ENCODE results near the gene KCNH8.

GRCh38 chr3:19427422-19428149 lies 279.3 kb downstream of the KCNH8 start:
- TF ChIP-seq JUND (IDR thresholded peaks at IDR 0.05) (no peak), CEBPB (IDR thresholded peaks at IDR 0.05; ENCODE audit: low read depth) (no peak), SIN3A (IDR thresholded peaks at IDR 0.05; ENCODE audit: low read depth) (no peak), CBX3 (IDR thresholded peaks at IDR 0.05; ENCODE audit: low read depth) (no peak), POLR2A (IDR thresholded peaks at IDR 0.05; ENCODE audit: borderline replicate concordance, extremely low read depth, insufficient read depth, insufficient read length) (no peak), EGR1 (IDR thresholded peaks at IDR 0.05; ENCODE audit: low read depth) (no peak), SRF (IDR thresholded peaks at IDR 0.05; ENCODE audit: low read depth) (no peak), POLR2AphosphoS5 (IDR thresholded peaks at IDR 0.05; ENCODE audit: low read depth, low read length) (no peak), EZH2 (IDR thresholded peaks at IDR 0.05) (no peak), SP1 (IDR thresholded peaks at IDR 0.05; ENCODE audit: low read depth) (no peak), ZFX (IDR thresholded peaks at IDR 0.05) (no peak)
- TF ChIP-seq, protein P1, sequence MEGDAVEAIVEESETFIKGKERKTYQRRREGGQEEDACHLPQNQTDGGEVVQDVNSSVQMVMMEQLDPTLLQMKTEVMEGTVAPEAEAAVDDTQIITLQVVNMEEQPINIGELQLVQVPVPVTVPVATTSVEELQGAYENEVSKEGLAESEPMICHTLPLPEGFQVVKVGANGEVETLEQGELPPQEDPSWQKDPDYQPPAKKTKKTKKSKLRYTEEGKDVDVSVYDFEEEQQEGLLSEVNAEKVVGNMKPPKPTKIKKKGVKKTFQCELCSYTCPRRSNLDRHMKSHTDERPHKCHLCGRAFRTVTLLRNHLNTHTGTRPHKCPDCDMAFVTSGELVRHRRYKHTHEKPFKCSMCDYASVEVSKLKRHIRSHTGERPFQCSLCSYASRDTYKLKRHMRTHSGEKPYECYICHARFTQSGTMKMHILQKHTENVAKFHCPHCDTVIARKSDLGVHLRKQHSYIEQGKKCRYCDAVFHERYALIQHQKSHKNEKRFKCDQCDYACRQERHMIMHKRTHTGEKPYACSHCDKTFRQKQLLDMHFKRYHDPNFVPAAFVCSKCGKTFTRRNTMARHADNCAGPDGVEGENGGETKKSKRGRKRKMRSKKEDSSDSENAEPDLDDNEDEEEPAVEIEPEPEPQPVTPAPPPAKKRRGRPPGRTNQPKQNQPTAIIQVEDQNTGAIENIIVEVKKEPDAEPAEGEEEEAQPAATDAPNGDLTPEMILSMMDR (IDR thresholded peaks at IDR 0.05 in 2 of 3, conservative IDR thresholded peaks at IDR 0.05 in 1 of 3; ENCODE audit: borderline replicate concordance in 1 of 3, insufficient read depth in 1 of 3, low read depth in 2 of 3, low read length in 2 of 3): no peak

Data from HCT116 (cell line).